ENCODE results near the gene CFAP61.

DNA sequence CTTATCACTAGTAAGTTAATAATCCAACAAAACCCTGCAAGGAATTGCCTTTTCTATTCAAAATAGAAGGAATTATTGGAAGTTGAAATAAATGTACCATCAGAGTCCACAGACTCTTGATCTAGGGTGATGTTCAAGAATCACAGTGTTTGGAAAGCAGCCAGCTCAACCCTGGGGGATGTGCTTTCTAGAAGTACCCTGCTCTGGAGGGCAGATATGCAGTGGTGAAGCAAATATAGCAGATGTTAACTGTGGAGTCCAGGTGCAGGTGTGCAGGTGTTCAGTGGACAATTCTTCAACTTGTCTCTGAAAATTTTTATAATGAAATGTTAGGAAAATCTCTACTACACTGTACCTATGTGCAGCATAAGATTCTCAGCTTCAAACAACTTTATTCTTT is 306.5 kb downstream of the CFAP61 start:
- TF ChIP-seq SIN3A (IDR thresholded peaks at IDR 0.05; ENCODE audit: borderline replicate concordance, insufficient read depth, low read depth, low read length) = no peak
- TF ChIP-seq, protein P1, sequence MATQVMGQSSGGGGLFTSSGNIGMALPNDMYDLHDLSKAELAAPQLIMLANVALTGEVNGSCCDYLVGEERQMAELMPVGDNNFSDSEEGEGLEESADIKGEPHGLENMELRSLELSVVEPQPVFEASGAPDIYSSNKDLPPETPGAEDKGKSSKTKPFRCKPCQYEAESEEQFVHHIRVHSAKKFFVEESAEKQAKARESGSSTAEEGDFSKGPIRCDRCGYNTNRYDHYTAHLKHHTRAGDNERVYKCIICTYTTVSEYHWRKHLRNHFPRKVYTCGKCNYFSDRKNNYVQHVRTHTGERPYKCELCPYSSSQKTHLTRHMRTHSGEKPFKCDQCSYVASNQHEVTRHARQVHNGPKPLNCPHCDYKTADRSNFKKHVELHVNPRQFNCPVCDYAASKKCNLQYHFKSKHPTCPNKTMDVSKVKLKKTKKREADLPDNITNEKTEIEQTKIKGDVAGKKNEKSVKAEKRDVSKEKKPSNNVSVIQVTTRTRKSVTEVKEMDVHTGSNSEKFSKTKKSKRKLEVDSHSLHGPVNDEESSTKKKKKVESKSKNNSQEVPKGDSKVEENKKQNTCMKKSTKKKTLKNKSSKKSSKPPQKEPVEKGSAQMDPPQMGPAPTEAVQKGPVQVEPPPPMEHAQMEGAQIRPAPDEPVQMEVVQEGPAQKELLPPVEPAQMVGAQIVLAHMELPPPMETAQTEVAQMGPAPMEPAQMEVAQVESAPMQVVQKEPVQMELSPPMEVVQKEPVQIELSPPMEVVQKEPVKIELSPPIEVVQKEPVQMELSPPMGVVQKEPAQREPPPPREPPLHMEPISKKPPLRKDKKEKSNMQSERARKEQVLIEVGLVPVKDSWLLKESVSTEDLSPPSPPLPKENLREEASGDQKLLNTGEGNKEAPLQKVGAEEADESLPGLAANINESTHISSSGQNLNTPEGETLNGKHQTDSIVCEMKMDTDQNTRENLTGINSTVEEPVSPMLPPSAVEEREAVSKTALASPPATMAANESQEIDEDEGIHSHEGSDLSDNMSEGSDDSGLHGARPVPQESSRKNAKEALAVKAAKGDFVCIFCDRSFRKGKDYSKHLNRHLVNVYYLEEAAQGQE (IDR thresholded peaks at IDR 0.05; ENCODE audit: insufficient read depth in 1 of 2, low read depth in 2 of 2, low read length in 1 of 2) = no peak
